Measurements from ENCODE around the gene FAM193B. TPM values are rescaled to one million over a fixed set of nuclear protein-coding genes. Genes with fewer than 3 reads are reported as not detected.

FAM193B gene
- total RNA-seq, 1 donor from 2014 or later = 79.1 TPM

DNA sequence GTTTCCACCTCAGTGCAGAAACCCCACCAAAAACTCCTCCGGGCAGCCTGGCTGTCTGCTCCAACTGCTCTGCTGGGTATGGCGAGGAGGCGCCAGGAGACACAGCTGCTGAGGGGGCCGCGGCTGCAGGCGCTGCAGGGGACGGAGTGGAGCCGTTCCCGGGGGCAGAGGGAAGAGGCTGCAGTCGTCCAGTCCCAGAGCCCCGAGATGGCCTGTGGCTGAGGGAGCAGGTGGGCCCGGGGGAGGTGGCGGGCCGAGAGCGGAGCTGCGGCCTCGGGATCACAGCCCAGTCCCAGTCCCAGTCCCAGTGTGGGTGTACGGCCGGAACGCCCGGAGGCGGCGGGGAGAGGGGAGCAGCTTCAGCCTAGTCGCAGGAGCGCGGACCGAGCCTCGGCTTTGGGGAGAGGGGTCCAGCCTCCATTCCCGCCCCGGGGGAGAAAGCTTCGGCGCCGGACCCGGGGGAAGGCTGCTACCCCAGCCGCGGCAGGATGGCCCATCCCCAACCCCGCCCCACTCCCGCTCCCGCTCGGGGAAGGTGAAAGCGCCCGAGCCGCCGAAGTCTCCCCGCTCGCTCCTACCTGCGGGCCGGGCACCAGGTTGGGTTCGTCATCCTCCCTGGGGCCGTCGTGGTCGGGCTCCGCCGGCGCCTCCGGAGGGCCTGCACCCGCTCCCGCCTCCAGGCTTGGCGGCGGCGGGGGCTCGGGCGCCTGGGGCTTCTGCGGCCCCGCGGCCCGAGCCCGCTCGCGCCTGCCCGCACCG is 513 bp downstream of the FAM193B start:
- H3K4me1 Mint-ChIP-seq (ENCODE audit: low read depth) = peaks cover 33% of the 10 kb centered on the region
- H3K27me3 Mint-ChIP-seq (ENCODE audit: low read depth) = no peaks in the 10 kb centered on the region
- H3K9me3 Mint-ChIP-seq (ENCODE audit: low read depth) = no peaks in the 10 kb centered on the region
- TF ChIP-seq CTCF (IDR thresholded peaks at IDR 0.05) = no peak
- H3K36me3 Mint-ChIP-seq (ENCODE audit: low read depth) = peaks cover 7% of the 10 kb centered on the region
- H3K4me3 Mint-ChIP-seq (ENCODE audit: unreplicated experiment) = peak overlapping the region; percentile 90
- DNase-seq (ENCODE audit: low spot score) = no peak
- H3K27ac Mint-ChIP-seq (ENCODE audit: unreplicated experiment) = peak overlapping the region; percentile 84

- DNase-seq (ENCODE audit: low spot score) = no peak
- H3K27me3 Mint-ChIP-seq (ENCODE audit: low read depth) = no peaks in the 10 kb centered on the region
- H3K9me3 Mint-ChIP-seq (ENCODE audit: low read depth) = no peaks in the 10 kb centered on the region
- H3K36me3 Mint-ChIP-seq (ENCODE audit: low read depth) = peaks cover 7% of the 10 kb centered on the region
- peak; percentile 32 for TF ChIP-seq CTCF (IDR thresholded peaks at IDR 0.05)
- peak overlapping the region; percentile 90 for H3K4me3 Mint-ChIP-seq (ENCODE audit: unreplicated experiment)
- H3K4me1 Mint-ChIP-seq (ENCODE audit: low read depth) = peaks cover 42% of the 10 kb centered on the region
- peak overlapping the region; percentile 84 for H3K27ac Mint-ChIP-seq (ENCODE audit: unreplicated experiment)
Observed at GRCh38 chr5:177552839-177553455, 1.4 kb downstream of the FAM193B start.

- Mint-ChIP-seq H3K9me3 (ENCODE audit: low read depth) (peaks cover 3% of the 10 kb centered on the region), H3K36me3 (ENCODE audit: low read depth) (peaks cover 7% of the 10 kb centered on the region), H3K27ac (ENCODE audit: unreplicated experiment) (no peak overlapping the region), H3K27me3 (ENCODE audit: low read depth) (no peaks in the 10 kb centered on the region), H3K4me3 (ENCODE audit: unreplicated experiment) (no peak overlapping the region), H3K4me1 (ENCODE audit: low read depth) (peaks cover 63% of the 10 kb centered on the region)
- no peak for TF ChIP-seq CTCF (IDR thresholded peaks at IDR 0.05)
- no peak for DNase-seq (ENCODE audit: low spot score)
Observed at GRCh38 chr5:177550122-177550521, 4.2 kb downstream of the FAM193B start.

GRCh38 chr5:177548495-177548894 is 5.9 kb downstream of the FAM193B start:
- H3K27ac Mint-ChIP-seq (ENCODE audit: unreplicated experiment) = peak overlapping the region; percentile 62
- H3K9me3 Mint-ChIP-seq (ENCODE audit: low read depth) = peaks cover 3% of the 10 kb centered on the region
- peaks cover 71% of the 10 kb centered on the region for H3K4me1 Mint-ChIP-seq (ENCODE audit: low read depth)
- no peaks in the 10 kb centered on the region for H3K27me3 Mint-ChIP-seq (ENCODE audit: low read depth)
- H3K36me3 Mint-ChIP-seq (ENCODE audit: low read depth) = peaks cover 7% of the 10 kb centered on the region
- no peak overlapping the region for H3K4me3 Mint-ChIP-seq (ENCODE audit: unreplicated experiment)
- no peak for DNase-seq (ENCODE audit: low spot score)
- no peak for TF ChIP-seq CTCF (IDR thresholded peaks at IDR 0.05)

- peaks cover 6% of the 10 kb centered on the region for H3K36me3 Mint-ChIP-seq (ENCODE audit: low read depth)
- DNase-seq (ENCODE audit: low spot score) = no peak
- no peaks in the 10 kb centered on the region for H3K27me3 Mint-ChIP-seq (ENCODE audit: low read depth)
- peaks cover 71% of the 10 kb centered on the region for H3K4me1 Mint-ChIP-seq (ENCODE audit: low read depth)
- H3K9me3 Mint-ChIP-seq (ENCODE audit: low read depth) = peaks cover 3% of the 10 kb centered on the region
- no peak for TF ChIP-seq CTCF (IDR thresholded peaks at IDR 0.05)
- peak overlapping the region; percentile 62 for H3K27ac Mint-ChIP-seq (ENCODE audit: unreplicated experiment)
- no peak overlapping the region for H3K4me3 Mint-ChIP-seq (ENCODE audit: unreplicated experiment)
Observed at GRCh38 chr5:177547736-177548135, 6.6 kb downstream of the FAM193B start.
